ENCODE results near the gene PRR23B.

PRR23B gene

GRCh38 chr3:139005356-139005993 is 15.3 kb downstream of the PRR23B start:
- no peak for TF ChIP-seq GATA2 (IDR thresholded peaks at IDR 0.05; ENCODE audit: low read depth, low read length)
- TF ChIP-seq GATA3 (IDR thresholded peaks at IDR 0.05; ENCODE audit: low read depth, low read length), result no peak

- TF ChIP-seq GATA3 (IDR thresholded peaks at IDR 0.05; ENCODE audit: low read depth, low read length) (no peak), GATA2 (IDR thresholded peaks at IDR 0.05; ENCODE audit: low read depth, low read length) (no peak)
Observed at GRCh38 chr3:138995706-138996105, 25.0 kb downstream of the PRR23B start.

DNA sequence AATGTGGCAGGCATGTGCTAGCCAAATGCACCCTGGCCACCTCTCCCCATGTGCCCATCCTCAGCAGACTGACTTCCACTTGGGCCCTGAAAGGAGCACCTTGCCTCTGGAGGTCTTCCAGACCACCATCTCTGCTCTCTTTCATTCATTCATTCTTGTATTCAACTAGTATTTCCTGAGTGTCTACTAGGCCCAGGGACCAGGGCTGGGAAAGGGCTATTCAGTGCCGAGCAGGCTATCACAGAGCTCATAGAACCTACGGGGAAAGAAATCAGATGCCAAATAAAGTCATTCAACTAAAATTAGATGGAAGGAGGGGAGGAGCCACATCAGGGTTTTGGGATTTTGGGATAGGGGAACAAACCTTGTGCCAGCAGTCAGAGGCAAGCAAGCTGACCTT is 33.5 kb downstream of the PRR23B start:
- no peak for TF ChIP-seq GATA3 (IDR thresholded peaks at IDR 0.05; ENCODE audit: low read depth, low read length)
- no peak for TF ChIP-seq GATA2 (IDR thresholded peaks at IDR 0.05; ENCODE audit: low read depth, low read length)

DNA sequence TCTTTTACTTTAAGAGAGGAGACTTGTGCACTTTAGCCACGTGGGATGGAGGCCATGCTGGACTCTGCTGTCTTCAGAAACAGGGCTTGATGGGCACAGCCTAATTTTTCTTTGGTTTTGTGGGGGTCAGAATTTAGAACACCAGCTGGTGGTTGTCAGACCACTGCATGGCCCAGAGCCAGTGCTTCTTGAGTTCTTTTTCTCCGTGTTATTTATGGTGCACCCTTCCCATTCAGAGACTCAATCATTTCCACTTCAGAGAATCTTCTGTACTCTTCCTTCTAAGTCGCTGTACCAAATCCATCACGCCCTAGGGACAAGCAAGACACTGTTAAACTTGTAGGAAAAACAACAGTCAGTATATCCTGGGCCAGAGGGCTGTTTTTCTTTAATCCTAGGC is 34.8 kb downstream of the PRR23B start:
- TF ChIP-seq GATA2 (IDR thresholded peaks at IDR 0.05; ENCODE audit: low read depth, low read length) (no peak), GATA3 (IDR thresholded peaks at IDR 0.05; ENCODE audit: low read depth, low read length) (no peak)

- TF ChIP-seq GATA2 (IDR thresholded peaks at IDR 0.05; ENCODE audit: low read depth, low read length) (no peak), GATA3 (IDR thresholded peaks at IDR 0.05; ENCODE audit: low read depth, low read length) (no peak)
Observed at GRCh38 chr3:138984816-138985215, 35.9 kb downstream of the PRR23B start.

DNA sequence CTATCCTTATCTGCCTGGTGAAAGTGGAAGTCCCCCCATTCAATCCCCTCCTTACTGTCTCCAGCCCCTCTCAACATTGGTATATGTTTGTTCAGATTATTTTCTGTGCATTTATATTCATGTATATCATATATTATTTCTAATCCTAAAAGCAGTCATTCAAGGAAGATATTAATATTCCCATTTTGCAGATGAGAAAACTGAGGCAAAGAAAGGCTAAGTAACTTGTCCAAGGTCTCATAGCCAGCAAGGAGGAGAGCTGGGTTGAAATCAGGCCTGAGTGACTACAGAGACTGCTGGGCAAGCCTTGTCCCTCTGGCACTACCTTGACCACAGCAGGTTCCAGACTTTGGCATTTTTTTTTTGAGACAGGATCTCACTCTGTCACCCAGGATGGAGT is 44.7 kb downstream of the PRR23B start:
- TF ChIP-seq GATA3 (IDR thresholded peaks at IDR 0.05; ENCODE audit: low read depth, low read length) (no peak), GATA2 (IDR thresholded peaks at IDR 0.05; ENCODE audit: low read depth, low read length) (no peak)

- TF ChIP-seq GATA2 (IDR thresholded peaks at IDR 0.05; ENCODE audit: low read depth, low read length) (no peak), GATA3 (IDR thresholded peaks at IDR 0.05; ENCODE audit: low read depth, low read length) (no peak)
Observed at GRCh38 chr3:138975351-138975750, 45.4 kb downstream of the PRR23B start.

DNA sequence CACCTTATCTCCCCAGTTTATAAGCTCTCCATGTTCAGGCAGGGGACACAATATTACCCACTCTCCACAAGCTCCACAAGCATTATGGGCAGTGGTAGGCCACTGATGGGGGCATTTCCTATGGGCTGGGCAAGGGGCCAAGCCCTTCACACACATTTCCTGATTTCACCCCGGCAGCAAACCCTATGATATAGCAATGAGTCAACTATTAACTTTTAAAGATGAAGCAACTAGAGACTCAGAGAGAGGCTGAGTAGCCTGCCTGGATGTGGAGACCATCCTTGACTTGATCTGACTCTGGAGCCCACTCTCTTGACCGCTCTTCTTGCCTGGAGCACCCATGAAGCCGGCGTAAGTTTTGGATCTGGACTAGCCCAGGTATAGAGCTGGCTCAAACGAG is 46.3 kb downstream of the PRR23B start:
- no peak for TF ChIP-seq GATA2 (IDR thresholded peaks at IDR 0.05; ENCODE audit: low read depth, low read length)
- no peak for TF ChIP-seq GATA3 (IDR thresholded peaks at IDR 0.05; ENCODE audit: low read depth, low read length)

- TF ChIP-seq GATA2 (IDR thresholded peaks at IDR 0.05; ENCODE audit: low read depth, low read length), result no peak
- TF ChIP-seq GATA3 (IDR thresholded peaks at IDR 0.05; ENCODE audit: low read depth, low read length), result no peak
Observed at GRCh38 chr3:138972941-138973340, 47.8 kb downstream of the PRR23B start.

GRCh38 chr3:138971766-138972320 is 48.9 kb downstream of the PRR23B start:
- TF ChIP-seq GATA3 (IDR thresholded peaks at IDR 0.05; ENCODE audit: low read depth, low read length) (no peak), GATA2 (IDR thresholded peaks at IDR 0.05; ENCODE audit: low read depth, low read length) (no peak)
